Effector memory CD8-positive, alpha-beta T cell (primary cell): ENCODE results near the gene ABCA13.

Experiments
- ATAC-seq: fragments of 150-1000 bp; cut with Tn5 transposase; replicated peaks from 2 replicates; pipeline ENCODE4 v1.10.0; 2021; ENCODE audit warnings: mild to moderate bottlenecking, moderate library complexity
- DNase-seq, 3 experiments: peaks; one replicate each; pipeline ENCODE4 v3.0.0; 2021
- H3K27ac Mint-ChIP-seq, 2 donors: one replicate each; pipeline ENCODE4 v1.8.0; 2022; ENCODE audit warnings: mild to moderate bottlenecking in 2 of 2, mixed read lengths in 2 of 2, moderate library complexity in 2 of 2
- H3K27me3 Mint-ChIP-seq, 2 donors: one replicate each; pipeline ENCODE4 v1.8.0; 2022; ENCODE audit warnings: mixed read lengths in 2 of 2
- H3K36me3 Mint-ChIP-seq: one replicate; pipeline ENCODE4 v1.8.0; 2022; ENCODE audit warnings: mild to moderate bottlenecking, moderate library complexity, mixed read lengths; ENCODE audit not compliant: insufficient read depth
- H3K4me1 Mint-ChIP-seq, 2 donors: one replicate each; pipeline ENCODE4 v1.8.0; 2022; ENCODE audit warnings: low read depth in 2 of 2, mixed read lengths in 2 of 2
- H3K4me3 Mint-ChIP-seq, 2 donors: one replicate each; pipeline ENCODE4 v1.8.0; 2022; ENCODE audit warnings: mild to moderate bottlenecking in 2 of 2, mixed read lengths in 2 of 2, moderate library complexity in 2 of 2
- H3K9me3 Mint-ChIP-seq, 2 donors: one replicate each; pipeline ENCODE4 v1.8.0; 2022; ENCODE audit warnings: mixed read lengths in 2 of 2

ABCA13 gene

DNA sequence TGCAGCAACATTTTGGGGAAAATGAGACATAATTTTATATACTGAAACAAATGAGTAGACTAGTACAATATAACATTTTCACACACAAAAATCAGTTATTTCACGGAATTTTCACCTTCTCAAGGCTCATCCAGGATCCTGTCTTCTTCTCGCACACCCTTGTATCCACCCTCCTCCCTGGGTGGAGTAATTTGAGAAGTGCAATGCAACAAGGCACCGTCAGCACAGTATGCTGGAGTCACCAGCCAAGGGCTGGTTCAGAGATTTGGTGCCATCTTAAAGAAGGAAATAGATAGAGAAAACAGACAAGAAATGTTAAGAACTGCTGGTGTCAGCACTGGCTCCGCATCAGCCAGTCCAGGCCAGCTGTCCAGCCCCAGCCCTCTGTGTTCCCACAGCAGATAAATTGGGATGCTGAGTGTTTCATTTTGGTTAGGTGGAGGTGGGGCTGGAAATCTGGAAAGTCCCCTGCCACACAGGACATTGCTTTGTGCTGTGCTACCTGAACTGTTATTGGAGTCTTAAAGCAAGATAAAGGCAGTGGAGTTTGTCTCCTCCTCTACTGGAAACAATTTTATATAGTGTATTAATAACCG is 176.1 kb downstream of the ABCA13 start:
- H3K27me3 Mint-ChIP-seq = no peaks in the 10 kb centered on the region
- no peak overlapping the region for H3K4me3 Mint-ChIP-seq
- H3K27ac Mint-ChIP-seq = no peak overlapping the region
- ATAC-seq = no peak
- H3K9me3 Mint-ChIP-seq = no peaks in the 10 kb centered on the region
- H3K4me1 Mint-ChIP-seq = no peaks in the 10 kb centered on the region
- DNase-seq = no peak
- no peaks in the 10 kb centered on the region for H3K36me3 Mint-ChIP-seq

DNA sequence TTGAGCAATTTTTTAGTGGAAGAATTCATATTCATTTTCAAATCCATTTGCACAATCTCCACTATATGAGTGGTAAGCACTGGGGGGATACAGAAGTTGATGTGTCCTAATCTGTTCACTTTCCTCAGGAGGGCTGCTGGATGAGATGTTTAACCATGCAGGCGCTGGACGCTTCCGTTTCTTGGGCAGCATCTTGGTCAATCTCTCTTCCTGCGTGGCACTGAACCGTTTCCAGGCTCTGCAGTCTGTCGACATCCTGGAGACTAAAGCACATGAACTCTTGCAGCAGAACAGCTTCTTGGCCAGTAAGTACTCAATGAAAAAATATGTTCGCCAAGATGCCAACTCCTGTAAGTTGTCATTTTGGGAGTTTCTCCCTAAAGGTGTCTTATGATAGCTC is 179.3 kb downstream of the ABCA13 start:
- no peaks in the 10 kb centered on the region for H3K36me3 Mint-ChIP-seq
- no peaks in the 10 kb centered on the region for H3K4me1 Mint-ChIP-seq
- H3K27me3 Mint-ChIP-seq = peaks cover 6 to 9% of the 10 kb centered on the region in 2 donors
- H3K4me3 Mint-ChIP-seq = no peak overlapping the region
- no peak for ATAC-seq
- H3K9me3 Mint-ChIP-seq = peaks cover 6 to 8% of the 10 kb centered on the region in 2 donors
- H3K27ac Mint-ChIP-seq = no peak overlapping the region
- no peak for DNase-seq

DNA sequence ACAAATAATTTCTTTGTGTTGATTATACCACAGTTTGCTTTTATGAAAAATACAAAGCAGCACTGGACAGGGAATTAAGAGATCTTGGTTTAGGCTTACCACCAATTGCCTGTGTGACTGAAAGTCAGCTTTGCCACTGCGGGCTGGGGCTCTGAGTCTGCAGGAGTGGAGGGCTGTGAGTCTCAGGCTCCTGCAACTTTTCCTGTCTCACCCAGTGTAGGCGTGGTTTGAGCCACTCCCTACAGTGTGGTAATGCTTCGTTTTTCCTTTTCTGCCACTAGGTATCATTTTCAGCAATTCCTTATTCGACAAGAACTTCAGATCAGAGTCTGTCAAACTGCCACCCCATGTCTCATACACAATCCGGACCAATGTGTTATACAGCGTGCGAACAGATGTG is 180.6 kb downstream of the ABCA13 start:
- no peak for ATAC-seq
- no peak for DNase-seq
- H3K27ac Mint-ChIP-seq = no peak overlapping the region
- no peak overlapping the region for H3K4me3 Mint-ChIP-seq
- H3K36me3 Mint-ChIP-seq = no peaks in the 10 kb centered on the region
- peaks cover 6 to 9% of the 10 kb centered on the region in 2 donors for H3K27me3 Mint-ChIP-seq
- peaks cover 6 to 10% of the 10 kb centered on the region in 2 donors for H3K9me3 Mint-ChIP-seq
- no peaks in the 10 kb centered on the region for H3K4me1 Mint-ChIP-seq

DNA sequence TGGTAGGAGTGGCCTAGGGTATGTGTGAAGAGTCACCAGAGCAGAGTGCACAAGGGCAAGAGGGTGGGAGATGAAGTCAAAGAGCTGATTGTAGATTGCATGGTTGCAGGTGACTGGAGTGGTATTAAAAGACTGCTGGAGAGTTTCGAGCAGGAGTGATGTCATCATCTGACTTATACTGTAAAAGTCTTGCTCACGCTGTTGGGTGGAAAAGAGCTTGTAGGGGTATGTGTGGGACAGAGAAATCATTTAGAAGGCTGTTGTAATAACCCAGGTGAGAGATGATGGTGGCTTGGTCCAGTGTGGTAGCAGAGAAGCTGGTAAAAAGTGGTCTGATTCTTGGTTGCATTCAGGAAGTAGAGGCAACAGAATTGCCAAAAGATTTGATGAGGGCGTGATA is 184.1 kb downstream of the ABCA13 start:
- ATAC-seq (no peak), DNase-seq (no peak)
- Mint-ChIP-seq H3K4me1 (no peaks in the 10 kb centered on the region), H3K9me3 (peaks cover 6 to 10% of the 10 kb centered on the region in 2 donors), H3K36me3 (no peaks in the 10 kb centered on the region), H3K27me3 (peaks cover 6 to 9% of the 10 kb centered on the region in 2 donors), H3K4me3 (no peak overlapping the region), H3K27ac (no peak overlapping the region)

DNA sequence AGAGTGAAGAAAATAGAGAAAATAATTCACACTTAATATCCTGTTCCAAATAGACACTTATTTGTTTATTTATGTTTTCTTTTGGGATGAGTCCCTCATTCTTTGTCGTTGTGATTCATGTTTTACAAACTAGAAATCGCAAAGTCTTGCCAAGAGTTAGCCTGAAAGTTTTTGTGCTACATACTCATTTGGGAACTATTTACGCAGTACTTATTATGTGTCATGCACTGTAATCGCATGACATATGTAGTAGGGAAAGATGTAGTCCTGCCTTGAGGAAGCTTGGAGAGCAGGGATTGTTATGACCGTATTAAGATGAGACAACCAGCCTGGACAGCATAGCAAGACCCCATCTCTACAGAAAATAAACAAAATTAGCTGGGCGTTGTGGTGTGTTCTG is 189.3 kb downstream of the ABCA13 start:
- Mint-ChIP-seq H3K4me3 (no peak overlapping the region), H3K9me3 (peaks cover 0 to 3% of the 10 kb centered on the region in 2 donors), H3K27me3 (no peaks in the 10 kb centered on the region), H3K4me1 (no peaks in the 10 kb centered on the region), H3K36me3 (no peaks in the 10 kb centered on the region), H3K27ac (no peak overlapping the region)
- ATAC-seq (no peak), DNase-seq (no peak)

DNA sequence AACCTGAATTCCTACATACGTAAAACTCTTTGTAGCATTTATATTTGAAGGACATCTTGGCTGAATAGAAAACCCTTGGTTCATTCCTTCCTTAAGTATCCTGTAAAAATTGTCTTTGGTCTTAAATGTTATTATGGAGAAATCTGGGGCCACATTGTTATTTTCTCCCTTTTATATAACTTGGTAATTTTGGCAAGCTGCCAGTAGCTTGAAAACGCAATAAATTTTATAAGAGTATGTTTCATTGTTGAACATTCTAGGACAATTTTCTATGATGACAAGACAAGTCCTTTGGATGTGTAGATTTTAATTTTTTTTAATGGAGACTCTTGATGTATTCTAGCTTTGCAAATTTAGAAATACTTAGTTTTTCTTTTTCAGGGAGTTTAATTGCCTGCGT is 191.9 kb downstream of the ABCA13 start:
- no peak for ATAC-seq
- H3K27ac Mint-ChIP-seq = no peak overlapping the region
- no peak for DNase-seq
- H3K36me3 Mint-ChIP-seq = no peaks in the 10 kb centered on the region
- H3K27me3 Mint-ChIP-seq = no peaks in the 10 kb centered on the region
- no peak overlapping the region for H3K4me3 Mint-ChIP-seq
- H3K9me3 Mint-ChIP-seq = no peaks in the 10 kb centered on the region
- H3K4me1 Mint-ChIP-seq = no peaks in the 10 kb centered on the region

DNA sequence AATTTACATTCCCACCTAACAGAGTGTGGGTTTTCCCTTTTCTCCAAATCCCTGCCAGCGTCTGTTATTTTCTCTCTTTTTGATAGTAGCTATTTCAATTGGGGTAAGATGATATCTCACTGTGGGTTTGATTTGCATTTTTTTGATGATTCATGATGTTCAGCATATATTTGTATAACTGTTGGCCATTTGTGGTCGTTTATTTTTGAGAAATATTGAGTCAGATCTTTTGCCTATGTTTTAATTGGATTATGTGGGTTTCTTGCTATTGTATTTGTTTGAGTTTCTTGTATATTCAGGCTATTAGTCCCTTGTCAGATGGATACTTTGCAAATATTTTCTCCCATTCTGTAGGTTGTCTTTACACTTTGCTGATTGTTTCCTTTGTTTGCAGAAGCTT is 193.8 kb downstream of the ABCA13 start:
- Mint-ChIP-seq H3K27ac (no peak overlapping the region), H3K9me3 (no peaks in the 10 kb centered on the region), H3K27me3 (no peaks in the 10 kb centered on the region), H3K4me3 (no peak overlapping the region), H3K36me3 (no peaks in the 10 kb centered on the region), H3K4me1 (no peaks in the 10 kb centered on the region)
- ATAC-seq (no peak), DNase-seq (no peak)

DNA sequence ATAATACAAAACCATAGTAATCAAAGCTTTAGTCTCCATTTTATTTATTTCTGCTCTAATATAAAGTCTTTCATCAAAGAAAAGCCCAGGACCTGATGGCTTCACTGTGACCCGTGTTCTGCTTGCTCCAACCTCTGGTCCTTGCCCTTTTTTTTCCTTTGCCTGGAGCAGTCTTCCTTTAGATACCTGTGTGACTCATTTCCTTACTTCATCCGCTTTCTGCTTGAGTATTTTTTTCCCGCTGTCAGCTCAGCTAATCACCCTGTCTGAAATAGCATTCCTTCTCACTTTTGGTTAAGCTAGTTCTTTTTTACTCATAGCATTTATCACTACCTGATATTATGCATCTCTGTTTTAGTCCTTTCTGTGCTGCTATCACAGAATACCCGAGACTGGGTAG is 194.8 kb downstream of the ABCA13 start:
- Mint-ChIP-seq H3K27ac (no peak overlapping the region), H3K27me3 (no peaks in the 10 kb centered on the region), H3K9me3 (peaks cover 0 to 2% of the 10 kb centered on the region in 2 donors), H3K36me3 (no peaks in the 10 kb centered on the region), H3K4me1 (no peaks in the 10 kb centered on the region), H3K4me3 (no peak overlapping the region)
- ATAC-seq (no peak), DNase-seq (no peak)

DNA sequence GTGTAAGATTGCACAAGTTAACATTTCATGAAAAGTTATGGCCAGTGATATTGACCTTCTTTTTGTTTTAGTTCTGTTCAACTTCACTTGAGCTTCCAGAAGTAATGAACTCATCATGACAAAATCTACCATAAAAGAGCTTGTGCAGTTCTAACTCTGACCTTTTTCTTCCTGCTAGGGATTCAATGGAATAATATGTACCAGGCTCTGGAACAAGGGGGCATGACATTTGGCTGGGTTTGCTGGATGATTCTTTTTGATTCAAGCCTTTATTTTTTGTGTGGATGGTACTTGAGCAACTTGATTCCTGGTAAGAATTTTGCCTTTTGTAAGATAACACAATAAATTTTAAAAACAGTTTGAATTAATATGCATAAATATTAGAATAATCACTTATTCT is 205.0 kb downstream of the ABCA13 start:
- H3K4me3 Mint-ChIP-seq = no peak overlapping the region
- no peak for ATAC-seq
- no peaks in the 10 kb centered on the region for H3K27me3 Mint-ChIP-seq
- H3K9me3 Mint-ChIP-seq = no peaks in the 10 kb centered on the region
- H3K27ac Mint-ChIP-seq = no peak overlapping the region
- no peaks in the 10 kb centered on the region for H3K4me1 Mint-ChIP-seq
- DNase-seq = no peak
- no peaks in the 10 kb centered on the region for H3K36me3 Mint-ChIP-seq

DNA sequence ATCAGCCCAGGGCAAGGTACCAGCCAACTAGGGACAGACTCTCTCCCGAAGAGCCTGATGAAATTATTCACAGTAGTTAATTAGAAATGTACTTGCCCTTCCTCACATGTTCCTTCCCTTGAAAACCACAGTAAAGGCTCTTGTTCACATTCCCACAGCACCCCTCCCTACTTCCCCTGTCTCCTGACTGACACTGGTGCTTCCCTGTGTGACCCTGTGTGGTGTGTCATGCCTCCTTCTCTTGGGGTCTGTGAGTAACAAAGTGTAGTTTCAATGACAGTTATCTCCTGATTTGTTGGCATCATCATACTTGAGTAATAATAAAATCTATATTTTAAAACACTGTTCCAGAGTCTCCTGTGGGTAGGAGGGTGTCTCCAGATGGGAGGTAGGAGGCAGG is 209.7 kb downstream of the ABCA13 start:
- H3K27ac Mint-ChIP-seq = no peak overlapping the region
- ATAC-seq = no peak

DNA sequence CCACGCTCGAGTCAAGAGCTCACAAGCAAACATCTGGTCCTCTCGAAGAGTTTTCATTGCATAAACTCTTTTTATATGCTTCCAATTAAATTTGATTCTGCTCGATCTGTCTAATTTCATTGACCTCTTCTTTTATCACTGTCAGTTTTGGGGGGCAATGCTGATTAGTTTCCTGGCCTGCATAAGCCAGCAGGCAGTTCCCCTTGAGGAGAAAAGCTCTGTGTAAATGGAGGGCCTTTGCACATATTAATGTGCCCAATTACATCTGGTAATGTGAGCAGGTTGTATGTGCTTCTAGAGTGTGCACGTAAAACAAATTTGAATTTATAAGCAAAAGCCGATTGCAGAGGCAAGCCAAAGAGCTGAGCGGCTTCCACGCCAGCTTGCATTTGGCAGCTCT is 210.3 kb downstream of the ABCA13 start:
- H3K9me3 Mint-ChIP-seq = no peaks in the 10 kb centered on the region
- no peaks in the 10 kb centered on the region for H3K4me1 Mint-ChIP-seq
- ATAC-seq = no peak
- DNase-seq = no peak
- no peaks in the 10 kb centered on the region for H3K27me3 Mint-ChIP-seq
- no peaks in the 10 kb centered on the region for H3K36me3 Mint-ChIP-seq
- no peak overlapping the region for H3K4me3 Mint-ChIP-seq
- no peak overlapping the region for H3K27ac Mint-ChIP-seq

More for the DNA sequence above, 209.7 kb downstream of the ABCA13 start:
- no peak for DNase-seq
- no peaks in the 10 kb centered on the region for H3K9me3 Mint-ChIP-seq
- H3K4me1 Mint-ChIP-seq = no peaks in the 10 kb centered on the region
- no peaks in the 10 kb centered on the region for H3K27me3 Mint-ChIP-seq
- H3K36me3 Mint-ChIP-seq = no peaks in the 10 kb centered on the region
- no peak overlapping the region for H3K4me3 Mint-ChIP-seq

DNA sequence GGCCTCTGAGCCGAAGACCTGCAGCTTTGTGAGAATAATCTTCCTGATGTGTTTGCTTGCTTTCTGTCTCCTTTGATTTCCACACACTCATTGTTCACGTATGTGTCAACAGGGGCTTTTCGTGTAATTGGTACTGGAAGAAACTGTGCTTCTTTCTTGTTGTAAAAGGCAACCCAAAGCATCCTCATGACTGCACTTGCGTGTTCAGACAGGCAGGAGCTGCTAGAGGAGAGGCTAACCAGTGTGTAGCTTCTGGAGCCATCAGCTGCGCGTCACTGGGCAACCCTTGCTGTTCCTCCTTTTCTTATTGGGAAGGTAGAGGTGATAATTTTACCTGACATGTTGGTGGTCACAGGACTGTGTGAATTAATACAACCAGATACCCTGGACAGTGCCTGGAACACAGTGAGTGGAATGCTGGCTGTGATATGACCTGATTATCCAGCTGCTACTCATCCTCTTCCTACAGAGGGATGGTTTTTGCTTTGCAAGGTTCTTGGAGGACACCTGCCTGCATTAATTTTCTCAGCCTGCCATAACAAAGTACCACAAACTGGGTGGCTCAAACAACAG is 213.0 kb downstream of the ABCA13 start:
- Mint-ChIP-seq H3K4me1 (no peaks in the 10 kb centered on the region), H3K9me3 (no peaks in the 10 kb centered on the region), H3K4me3 (no peak overlapping the region), H3K36me3 (no peaks in the 10 kb centered on the region), H3K27ac (no peak overlapping the region), H3K27me3 (no peaks in the 10 kb centered on the region)
- DNase-seq (no peak), ATAC-seq (no peak)

DNA sequence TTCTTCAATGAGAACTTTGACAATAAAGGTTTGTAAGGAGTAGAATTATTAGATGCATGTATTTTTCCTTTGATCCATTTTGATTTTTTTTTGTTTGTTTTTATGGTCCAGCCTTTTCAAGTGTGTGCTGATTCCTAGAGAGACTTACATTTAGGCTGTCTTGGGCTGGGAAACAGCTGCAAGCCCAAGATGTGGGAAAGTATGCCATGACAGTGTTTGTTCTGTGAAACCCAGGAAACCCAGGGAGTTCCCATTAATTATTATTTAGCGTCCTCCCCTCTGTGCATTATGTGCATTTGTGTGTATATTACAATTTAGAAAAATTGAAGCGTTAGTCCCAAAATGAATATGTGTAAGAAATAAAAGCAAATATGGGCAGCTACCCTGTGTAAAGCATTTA is 216.7 kb downstream of the ABCA13 start:
- no peaks in the 10 kb centered on the region for H3K36me3 Mint-ChIP-seq
- H3K4me3 Mint-ChIP-seq = no peak overlapping the region
- DNase-seq = no peak
- no peak for ATAC-seq
- H3K4me1 Mint-ChIP-seq = no peaks in the 10 kb centered on the region
- peaks cover 3 to 6% of the 10 kb centered on the region in 2 donors for H3K9me3 Mint-ChIP-seq
- H3K27me3 Mint-ChIP-seq = no peaks in the 10 kb centered on the region
- no peak overlapping the region for H3K27ac Mint-ChIP-seq

DNA sequence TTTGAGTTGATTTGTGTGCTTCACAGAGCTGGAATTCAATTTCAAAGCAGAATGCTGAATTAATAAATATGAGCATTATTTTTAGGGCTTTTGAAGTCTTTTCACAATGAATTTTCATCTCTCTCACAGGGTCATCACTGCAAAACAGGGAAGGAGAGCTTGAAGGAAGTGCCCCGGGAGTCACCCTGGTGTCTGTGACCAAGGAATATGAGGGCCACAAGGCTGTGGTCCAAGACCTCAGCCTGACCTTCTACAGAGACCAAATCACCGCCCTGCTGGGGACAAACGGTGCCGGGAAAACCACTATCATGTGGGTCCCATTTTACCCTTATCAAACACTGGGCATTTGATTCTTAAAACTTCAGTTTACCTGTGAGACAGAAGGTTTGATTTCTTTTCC is 217.7 kb downstream of the ABCA13 start:
- Mint-ChIP-seq H3K27me3 (no peaks in the 10 kb centered on the region), H3K4me1 (no peaks in the 10 kb centered on the region)

More for the DNA sequence above, 217.7 kb downstream of the ABCA13 start:
- H3K4me3 Mint-ChIP-seq = no peak overlapping the region
- DNase-seq = no peak
- ATAC-seq = no peak
- no peaks in the 10 kb centered on the region for H3K36me3 Mint-ChIP-seq
- peaks cover 4 to 8% of the 10 kb centered on the region in 2 donors for H3K9me3 Mint-ChIP-seq
- no peak overlapping the region for H3K27ac Mint-ChIP-seq
